SK-N-SH (cell line): ENCODE data around the gene SDCCAG8. TPM values are rescaled to one million over a fixed set of nuclear protein-coding genes. Genes with fewer than 3 reads are reported as not detected.

Source experiments
- CTCF ChIA-PET: fragments of 300-600, 350-600 bp; formaldehyde crosslinking; extraction: SDS; loops from one replicate; lab custom pipeline; 2021; lab: Yijun Ruan, JAX
- POLR2A ChIA-PET: fragments of 350-600 bp; sonication (Branson Sonifier 250); formaldehyde crosslinking; extraction: SDS; loops from one replicate; lab custom pipeline; 2020; ENCODE audit warnings: antibody characterized with exemption, inconsistent platforms; lab: Yijun Ruan, JAX
- DNase-seq: peaks from one replicate; pipeline ENCODE4 v3.0.0; 2012
- H2AFZ ChIP-seq: fragments of 200-600 bp; sonication (generic); 2 replicates; pipeline ENCODE4 v1.8.1; 2016; ENCODE audit warnings: antibody characterized with exemption, mild to moderate bottlenecking, low read depth
- H3F3A ChIP-seq: fragments of 200-600 bp; sonication (generic); replicated peaks from 2 replicates; pipeline ENCODE3; 2016; ENCODE audit warnings: antibody characterized with exemption, mild to moderate bottlenecking; ENCODE audit not compliant: insufficient read depth
- H3K27ac ChIP-seq, 2 experiments: fragments of 200-500 bp in 1 of 2; fragments of 200-600 bp in 1 of 2; sonication (Bioruptor generic) in 1 of 2; sonication (generic), shearing (Covaris generic) in 1 of 2; 2 replicates each; pipeline versions ENCODE4 v1.5.1 to v1.6.1; 2014 to 2016; ENCODE audit warnings: low read depth in 2 of 2, inconsistent platforms in 1 of 2, low read length in 1 of 2, mild to moderate bottlenecking in 1 of 2, mixed read lengths in 1 of 2
- H3K27me3 ChIP-seq: fragments of 200-600 bp; sonication (generic), shearing (Covaris generic); 2 replicates; pipeline ENCODE4 v1.6.1; 2016; ENCODE audit warnings: mixed run types; ENCODE audit not compliant: insufficient read depth
- H3K36me3 ChIP-seq, 2 experiments: fragments of 200-500 bp in 1 of 2; fragments of 200-600 bp in 1 of 2; sonication (Bioruptor generic) in 1 of 2; sonication (generic) in 1 of 2; replicated peaks in 1 of 2; 2 replicates each; pipeline versions ENCODE3 to v1.5.1; 2014 to 2016; ENCODE audit warnings: low read length in 1 of 2, mild to moderate bottlenecking in 1 of 2; ENCODE audit not compliant: insufficient read depth in 2 of 2, control insufficient read depth in 1 of 2
- H3K4me1 ChIP-seq, 2 experiments: fragments of 200-500 bp in 1 of 2; fragments of 200-600 bp in 1 of 2; sonication (Bioruptor generic) in 1 of 2; sonication (generic), shearing (Covaris generic) in 1 of 2; 2 replicates each; pipeline versions ENCODE4 v1.5.1 to v1.6.1; 2014 to 2016; ENCODE audit warnings: low read depth in 1 of 2, low read length in 1 of 2, mixed run types in 1 of 2; ENCODE audit not compliant: insufficient read depth in 2 of 2, control insufficient read depth in 1 of 2
- H3K4me2 ChIP-seq: fragments of 200-600 bp; sonication (generic), shearing (Covaris generic); 2 replicates; pipeline ENCODE4 v1.6.1; 2017; ENCODE audit warnings: mixed run types
- H3K4me3 ChIP-seq, 2 experiments: fragments of 200-500 bp in 1 of 2; fragments of 200-600 bp in 1 of 2; sonication (Bioruptor generic) in 1 of 2; sonication (generic), shearing (Covaris generic) in 1 of 2; 2 replicates each; pipeline versions ENCODE4 v1.5.1 to v1.8.1; 2014 to 2016; ENCODE audit warnings: low read depth in 2 of 2, inconsistent platforms in 1 of 2, low read length in 1 of 2, mild to moderate bottlenecking in 1 of 2, mixed read lengths in 1 of 2, moderate library complexity in 1 of 2
- H3K79me2 ChIP-seq: fragments of 200-600 bp; sonication (generic); 2 replicates; pipeline ENCODE4 v1.8.1; 2017; ENCODE audit warnings: mild to moderate bottlenecking; ENCODE audit not compliant: insufficient read depth
- H3K9ac ChIP-seq: fragments of 200-600 bp; sonication (generic); 2 replicates; pipeline ENCODE4 v1.6.1; 2017; ENCODE audit warnings: mixed run types
- H3K9me2 ChIP-seq: fragments of 200-600 bp; sonication (generic); 2 replicates; pipeline ENCODE4 v1.6.1; 2017; ENCODE audit warnings: mixed run types
- H3K9me3 ChIP-seq: fragments of 200-600 bp; sonication (generic); 2 replicates; pipeline ENCODE4 v1.6.1; 2017; ENCODE audit warnings: mixed run types, mild to moderate bottlenecking, moderate library complexity
- H4K20me1 ChIP-seq: fragments of 200-600 bp; sonication (generic); 2 replicates; pipeline ENCODE4 v1.6.1; 2017; ENCODE audit warnings: mild to moderate bottlenecking, mixed run types; ENCODE audit not compliant: insufficient read depth
- CHD2 ChIP-seq: fragments of 150-350 bp; IDR thresholded peaks from 2 replicates; pipeline ENCODE4 v1.6.1; 2018; ENCODE audit warnings: low read length; ENCODE audit not compliant: partially characterized antibody
- EP300 ChIP-seq, 2 experiments: IDR thresholded peaks; 2 replicates each; pipeline versions ENCODE4 v1.4.0 to v1.6.1; 2012; ENCODE audit warnings: borderline replicate concordance in 1 of 2, low read depth in 1 of 2, low read length in 1 of 2
- FOSL2 ChIP-seq: IDR thresholded peaks from 2 replicates; pipeline ENCODE4 v1.4.0; 2012; ENCODE audit warnings: low read depth, mild to moderate bottlenecking, moderate library complexity, borderline replicate concordance
- MEF2A ChIP-seq: IDR thresholded peaks from 2 replicates; pipeline ENCODE4 v1.4.0; 2012; ENCODE audit warnings: low read depth, borderline replicate concordance
- MXI1 ChIP-seq: IDR thresholded peaks from 2 replicates; pipeline ENCODE4 v1.6.1; 2012; ENCODE audit warnings: mild to moderate bottlenecking, low read depth, low read length, improper control_type of control experiment
- PBX3 ChIP-seq: IDR thresholded peaks from 2 replicates; pipeline ENCODE4; 2012
- POLR2AphosphoS5 ChIP-seq: IDR thresholded peaks from 2 replicates; pipeline ENCODE4 v1.6.1; 2012; ENCODE audit warnings: low read depth, low read length
- RCOR1 ChIP-seq: fragments of 150-350 bp; IDR thresholded peaks from 2 replicates; pipeline ENCODE4 v1.6.1; 2017; ENCODE audit warnings: antibody characterized with exemption, low read length
- RFX5 ChIP-seq: IDR thresholded peaks from 2 replicates; pipeline ENCODE4 v1.6.1; 2012; ENCODE audit warnings: mild to moderate bottlenecking, improper control_type of control experiment, low read length
- SIN3A ChIP-seq: IDR thresholded peaks from 2 replicates; pipeline ENCODE4 v1.6.1; 2012; ENCODE audit warnings: low read depth, mild to moderate bottlenecking, low read length, moderate library complexity, borderline replicate concordance
- TAF1 ChIP-seq: IDR thresholded peaks from 2 replicates; pipeline ENCODE4 v1.6.1; 2012; ENCODE audit warnings: low read depth, mild to moderate bottlenecking, low read length, moderate library complexity, borderline replicate concordance
- TCF12 ChIP-seq: IDR thresholded peaks from 2 replicates; pipeline ENCODE4 v1.4.0; 2012
- TEAD4 ChIP-seq: IDR thresholded peaks from 2 replicates; pipeline ENCODE4 v1.4.0; 2012; ENCODE audit warnings: mild to moderate bottlenecking, borderline replicate concordance; ENCODE audit not compliant: insufficient read depth
- YY1 ChIP-seq: IDR thresholded peaks from 2 replicates; pipeline ENCODE4 v1.4.0; 2012; ENCODE audit warnings: low read depth, mild to moderate bottlenecking
- WGBS: methylation state at CpG from one replicate; pipeline ENCODE4 v1.1.6; 2017; ENCODE audit warnings: low lambda C conversion rate; 5-methylcytosine and 5-hydroxymethylcytosine counted together
- polyA plus RNA-seq, 3 experiments: library from polyadenylated mRNA; depleted of rRNA; stranded (reverse); fragments of >200 nt; gene quantifications; 2 replicates each; pipeline ENCODE4 v1.2.3, GENCODE V29; 2012
- TF ChIP-seq, protein P1 (sequence below): IDR thresholded peaks from 2 replicates; pipeline ENCODE4 v1.4.0; 2012; ENCODE audit warnings: low read depth, borderline replicate concordance
- TF ChIP-seq, protein P2 (sequence below): IDR thresholded peaks from 2 replicates; pipeline ENCODE4 v1.4.0; 2012; ENCODE audit warnings: low read depth

The SDCCAG8 gene
- polyA plus RNA-seq, 1 of the 3 experiments (the other 2 are of a cell fraction), result 22.7 TPM

DNA sequence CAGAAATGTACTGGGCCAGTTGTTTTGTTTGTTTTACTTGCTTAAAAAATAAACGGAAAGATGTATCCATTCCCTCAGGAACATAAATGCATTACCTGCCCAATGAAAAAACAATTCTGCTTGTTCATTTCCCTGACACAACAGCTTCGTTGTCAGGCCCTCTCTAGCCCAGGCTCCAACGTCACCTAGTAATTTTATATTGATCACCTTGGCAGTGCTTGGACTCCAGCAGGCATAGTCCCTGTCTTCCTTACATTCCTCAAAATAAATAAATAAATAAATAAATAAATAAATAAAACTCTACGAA is 2.0 kb upstream of the SDCCAG8 start (continued):
- TF ChIP-seq, protein P1, sequence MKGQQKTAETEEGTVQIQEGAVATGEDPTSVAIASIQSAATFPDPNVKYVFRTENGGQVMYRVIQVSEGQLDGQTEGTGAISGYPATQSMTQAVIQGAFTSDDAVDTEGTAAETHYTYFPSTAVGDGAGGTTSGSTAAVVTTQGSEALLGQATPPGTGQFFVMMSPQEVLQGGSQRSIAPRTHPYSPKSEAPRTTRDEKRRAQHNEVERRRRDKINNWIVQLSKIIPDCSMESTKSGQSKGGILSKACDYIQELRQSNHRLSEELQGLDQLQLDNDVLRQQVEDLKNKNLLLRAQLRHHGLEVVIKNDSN, result no peak
- no peak for TF ChIP-seq SIN3A
- TF ChIP-seq EP300 (IDR thresholded peaks at IDR 0.05; ENCODE audit: borderline replicate concordance in 1 of 2, low read depth in 1 of 2, low read length in 1 of 2), result no peak
- TF ChIP-seq TEAD4, result no peak
- no peak for TF ChIP-seq FOSL2
- no peak for TF ChIP-seq PBX3
- TF ChIP-seq, all 33 proteins: peak for 0

- peaks cover 39% of the 10 kb centered on the region for H4K20me1 ChIP-seq
- no peaks in the 10 kb centered on the region for H3K9me2 ChIP-seq
- peak overlapping the region; percentile 97 to 100 for H3K27ac ChIP-seq
- peak overlapping the region; percentile 93 for H3K9ac ChIP-seq
- H3K4me1 ChIP-seq, result peaks cover 0 to 40% of the 10 kb centered on the region in 2 experiments; a peak in 2 of 4 replicates
- no peaks in the 10 kb centered on the region for H3K27me3 ChIP-seq
- peak; percentile 42 for TF ChIP-seq CHD2
- 0 out of 2 replicates have a peak, but pooled peaks have one; percentile 40 for TF ChIP-seq SIN3A
- TF ChIP-seq, protein P2, sequence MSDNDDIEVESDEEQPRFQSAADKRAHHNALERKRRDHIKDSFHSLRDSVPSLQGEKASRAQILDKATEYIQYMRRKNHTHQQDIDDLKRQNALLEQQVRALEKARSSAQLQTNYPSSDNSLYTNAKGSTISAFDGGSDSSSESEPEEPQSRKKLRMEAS, result peak; percentile 51; the same call in 1 of the 2 replicates
- peak; percentile 58 for TF ChIP-seq YY1
- TF ChIP-seq MXI1, result peak; percentile 83
- TF ChIP-seq POLR2AphosphoS5, result no peak
- no peak for TF ChIP-seq RFX5
- no peak for TF ChIP-seq RCOR1
- no peak for TF ChIP-seq MEF2A
- TF ChIP-seq TAF1, result no peak; the same call in 1 of the 2 replicates
- TF ChIP-seq TCF12, result peak; percentile 10; the same call in 1 of the 2 replicates
- no peak overlapping the region for H2AFZ ChIP-seq
- H3K36me3 ChIP-seq, result peaks cover 0 to 25% of the 10 kb centered on the region in 2 experiments
- H3K4me3 ChIP-seq, result peak overlapping the region; percentile 83 to 97
- peaks cover 87% of the 10 kb centered on the region for H3K79me2 ChIP-seq
- DNase-seq, result peak; percentile 77
- POLR2A ChIA-PET, result interaction anchor here (1.9 kb wide), 1 partner anchor 19 kb away, joined by 9 read pairs; no protein-coding TSS in a partner anchor
- CTCF ChIA-PET, result no interaction called here
- H3K9me3 ChIP-seq, result no peaks in the 10 kb centered on the region
- WGBS, result under 1% methylated on average over 32 of the region's 50 CpGs
- H3K4me2 ChIP-seq, result peak overlapping the region; percentile 83; the same call in 1 of the 2 replicates
- H3F3A ChIP-seq, result peaks cover 28% of the 10 kb centered on the region
These were observed 1.5 kb upstream of the SDCCAG8 start for GRCh38 chr1:243254233-243254926.
